Suprapubic skin (tissue), 4 donors: ENCODE results near the gene TGFBI. TPM values are rescaled to one million over a fixed set of nuclear protein-coding genes. Genes with fewer than 3 reads are reported as not detected.
A peak's percentile ranks its signal among the peaks of the same experiment; 100 is the strongest.

Experiments used
- DNase-seq, 2 donors: peaks; one replicate each; pipeline ENCODE4 v3.0.0-alpha.2; 2019; ENCODE audit warnings: low spot score in 2 of 2
- H3K27ac ChIP-seq: fragments of 200-600 bp; sonication (generic); one replicate; pipeline ENCODE4 v1.5.1; 2019
- H3K27me3 ChIP-seq: fragments of 200-600 bp; sonication (generic); one replicate; pipeline ENCODE4 v1.5.1; 2019
- H3K36me3 ChIP-seq: fragments of 200-600 bp; sonication (generic); one replicate; pipeline ENCODE4 v1.5.1; 2019
- H3K4me1 ChIP-seq: fragments of 200-600 bp; sonication (generic); one replicate; pipeline ENCODE4 v1.5.1; 2019
- H3K4me3 ChIP-seq: fragments of 200-600 bp; sonication (generic); one replicate; pipeline ENCODE4 v1.5.1; 2019; ENCODE audit warnings: mild to moderate bottlenecking
- H3K9me3 ChIP-seq: fragments of 200-600 bp; sonication (generic); one replicate; pipeline ENCODE4 v1.5.1; 2019
- EP300 ChIP-seq: sonication (generic); formaldehyde crosslinking; IDR thresholded peaks from one replicate; pipeline ENCODE4 v1.6.1; 2017; ENCODE audit warnings: antibody characterized with exemption
- POLR2A ChIP-seq, 2 donors: fragments of 450-650 bp; IDR thresholded peaks; one replicate each; pipeline ENCODE4 v1.6.1; 2017; ENCODE audit warnings: antibody characterized with exemption in 2 of 2, mild to moderate bottlenecking in 2 of 2, moderate library complexity in 2 of 2
- POLR2AphosphoS5 ChIP-seq, 3 donors: sonication (generic); formaldehyde crosslinking; IDR thresholded peaks; one replicate each; pipeline ENCODE4 v1.6.1; 2017; ENCODE audit warnings: antibody characterized with exemption in 3 of 3
- WGBS: methylation state at CpG from one replicate; pipeline ENCODE4 v1.1.5; 2018; 5-methylcytosine and 5-hydroxymethylcytosine counted together
- total RNA-seq, 4 donors: library from RNA; depleted of rRNA; stranded (reverse); fragments of >200 nt; gene quantifications; one replicate each; pipeline ENCODE4 v1.1.0, GENCODE V29; 2016
- TF ChIP-seq, protein P1 (sequence below), 2 donors: fragments of 200-600 bp in 1 of 2; fragments of 450-650 bp in 1 of 2; sonication (generic) in 1 of 2; IDR thresholded peaks; one replicate each; pipeline ENCODE4 v1.5.1; 2016 to 2019; ENCODE audit warnings: antibody characterized with exemption in 2 of 2, mild to moderate bottlenecking in 1 of 2, moderate library complexity in 1 of 2

Gene TGFBI
- total RNA-seq, 4 donors from 2014 or later = 300 to 719 (median 389) TPM

DNA sequence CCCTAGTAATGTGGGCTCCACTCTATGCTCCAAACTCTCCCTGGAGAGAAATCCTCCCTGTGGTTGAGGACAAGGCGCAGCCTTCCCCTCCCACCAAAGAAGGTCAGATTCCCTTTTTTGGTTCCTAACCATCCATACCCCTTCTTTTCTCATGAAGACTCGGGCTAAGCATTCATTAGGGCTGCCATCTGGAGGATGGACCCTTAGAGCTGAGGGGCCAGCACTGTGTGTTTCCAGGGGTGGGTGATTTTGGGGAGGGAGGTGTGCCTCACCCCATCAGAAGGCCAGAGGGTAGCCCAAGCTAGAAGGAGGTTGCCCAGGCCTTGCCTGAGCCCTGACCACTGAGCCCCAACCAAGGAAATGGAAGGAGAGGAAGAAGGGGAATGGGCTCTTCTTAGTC is 36.8 kb downstream of the TGFBI start:
- Histone ChIP-seq H3K4me3 (no peak overlapping the region), H3K9me3 (no peaks in the 10 kb centered on the region), H3K27ac (no peak overlapping the region), H3K4me1 (peaks cover 28% of the 10 kb centered on the region), H3K36me3 (peaks cover 30% of the 10 kb centered on the region), H3K27me3 (no peaks in the 10 kb centered on the region)
- TF ChIP-seq EP300 = no peak
- TF ChIP-seq POLR2AphosphoS5 (IDR thresholded peaks at IDR 0.05) = no peak
- no peak for TF ChIP-seq POLR2A (IDR thresholded peaks at IDR 0.05)
- TF ChIP-seq, protein P1, sequence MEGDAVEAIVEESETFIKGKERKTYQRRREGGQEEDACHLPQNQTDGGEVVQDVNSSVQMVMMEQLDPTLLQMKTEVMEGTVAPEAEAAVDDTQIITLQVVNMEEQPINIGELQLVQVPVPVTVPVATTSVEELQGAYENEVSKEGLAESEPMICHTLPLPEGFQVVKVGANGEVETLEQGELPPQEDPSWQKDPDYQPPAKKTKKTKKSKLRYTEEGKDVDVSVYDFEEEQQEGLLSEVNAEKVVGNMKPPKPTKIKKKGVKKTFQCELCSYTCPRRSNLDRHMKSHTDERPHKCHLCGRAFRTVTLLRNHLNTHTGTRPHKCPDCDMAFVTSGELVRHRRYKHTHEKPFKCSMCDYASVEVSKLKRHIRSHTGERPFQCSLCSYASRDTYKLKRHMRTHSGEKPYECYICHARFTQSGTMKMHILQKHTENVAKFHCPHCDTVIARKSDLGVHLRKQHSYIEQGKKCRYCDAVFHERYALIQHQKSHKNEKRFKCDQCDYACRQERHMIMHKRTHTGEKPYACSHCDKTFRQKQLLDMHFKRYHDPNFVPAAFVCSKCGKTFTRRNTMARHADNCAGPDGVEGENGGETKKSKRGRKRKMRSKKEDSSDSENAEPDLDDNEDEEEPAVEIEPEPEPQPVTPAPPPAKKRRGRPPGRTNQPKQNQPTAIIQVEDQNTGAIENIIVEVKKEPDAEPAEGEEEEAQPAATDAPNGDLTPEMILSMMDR (IDR thresholded peaks at IDR 0.05) = no peak
- WGBS = 86% methylated on average over 2 of the region's 2 CpGs
- peak in 1 of 2 donors; percentile 11 for DNase-seq

GRCh38 chr5:136066661-136067271 is 38.0 kb downstream of the TGFBI start:
- Histone ChIP-seq H3K4me3 (no peak overlapping the region), H3K27me3 (no peaks in the 10 kb centered on the region), H3K36me3 (peaks cover 19% of the 10 kb centered on the region), H3K4me1 (peaks cover 32% of the 10 kb centered on the region), H3K27ac (no peak overlapping the region), H3K9me3 (no peaks in the 10 kb centered on the region)
- TF ChIP-seq EP300 = no peak
- TF ChIP-seq POLR2AphosphoS5 (IDR thresholded peaks at IDR 0.05) = no peak
- TF ChIP-seq POLR2A (IDR thresholded peaks at IDR 0.05) = no peak
- TF ChIP-seq, protein P1 (IDR thresholded peaks at IDR 0.05) = no peak
- WGBS = 27% methylated on average over 4 of the region's 4 CpGs
- peak in 1 of 2 donors; percentile 66 for DNase-seq

DNA sequence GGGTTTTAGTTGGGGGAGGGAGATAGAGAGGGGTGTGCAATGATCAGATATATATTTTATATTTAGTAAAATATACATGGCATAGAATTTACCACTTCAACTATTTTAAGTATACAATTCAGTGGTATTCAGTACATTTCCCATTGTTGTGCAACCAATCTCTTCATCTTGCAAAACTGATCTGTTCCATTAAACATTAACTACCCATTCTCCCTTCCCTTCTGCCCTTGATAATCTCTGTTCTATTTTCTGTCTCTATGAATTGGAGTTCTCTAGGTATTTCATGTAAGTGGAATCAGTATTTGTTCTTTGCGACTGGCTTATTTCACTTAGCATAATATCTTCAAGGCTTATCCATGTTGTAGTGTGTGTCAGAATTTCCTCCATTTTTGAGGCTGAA is 38.6 kb downstream of the TGFBI start:
- WGBS = 97% methylated on average over 1 of the region's 1 CpG
- Histone ChIP-seq H3K36me3 (peaks cover 13% of the 10 kb centered on the region), H3K4me3 (no peak overlapping the region), H3K27me3 (no peaks in the 10 kb centered on the region), H3K9me3 (no peaks in the 10 kb centered on the region), H3K27ac (no peak overlapping the region), H3K4me1 (peaks cover 29% of the 10 kb centered on the region)
- no peak for TF ChIP-seq EP300
- no peak for TF ChIP-seq POLR2AphosphoS5 (IDR thresholded peaks at IDR 0.05)
- no peak for TF ChIP-seq POLR2A (IDR thresholded peaks at IDR 0.05)
- TF ChIP-seq, protein P1 (IDR thresholded peaks at IDR 0.05) = no peak
- DNase-seq = no peak

- 57% methylated on average over 6 of the region's 9 CpGs for WGBS
- no peak overlapping the region for H3K27ac ChIP-seq
These were observed 41.9 kb downstream of the TGFBI start for GRCh38 chr5:136070486-136071285.

More at GRCh38 chr5:136070486-136071285, 41.9 kb downstream of the TGFBI start:
- Histone ChIP-seq H3K9me3 (no peaks in the 10 kb centered on the region), H3K27me3 (no peaks in the 10 kb centered on the region), H3K4me3 (no peak overlapping the region), H3K36me3 (no peaks in the 10 kb centered on the region), H3K4me1 (peaks cover 23% of the 10 kb centered on the region)
- TF ChIP-seq EP300 (no peak), POLR2AphosphoS5 (IDR thresholded peaks at IDR 0.05) (no peak)
- TF ChIP-seq, protein P1 (IDR thresholded peaks at IDR 0.05) = no peak
- peak in 1 of 2 donors; percentile 57 for DNase-seq
